Epidermal melanocyte (primary cell): ENCODE results near the gene DRD2.
A peak's percentile ranks its signal among the peaks of the same experiment; 100 is the strongest.

Experiments
- DNase-seq: peaks from one replicate; pipeline ENCODE4 v3.0.0; 2011; ENCODE audit warnings: low spot score; ENCODE audit not compliant: insufficient read length

DRD2 gene

GRCh38 chr11:113484223-113484622, 9.0 kb upstream of the DRD2 start:
- DNase-seq, result no peak

- no peak for DNase-seq
These were observed 6.5 kb upstream of the DRD2 start for GRCh38 chr11:113481672-113482071.

GRCh38 chr11:113481226-113481625, 6.0 kb upstream of the DRD2 start:
- DNase-seq, result no peak

- DNase-seq, result no peak
These were observed 2.1 kb upstream of the DRD2 start for GRCh38 chr11:113477321-113477720.

- no peak for DNase-seq
These were observed 1.4 kb upstream of the DRD2 start for GRCh38 chr11:113476553-113476952.

GRCh38 chr11:113474362-113475159, 637 bp downstream of the DRD2 start:
- DNase-seq, result peak; percentile 85

DNA sequence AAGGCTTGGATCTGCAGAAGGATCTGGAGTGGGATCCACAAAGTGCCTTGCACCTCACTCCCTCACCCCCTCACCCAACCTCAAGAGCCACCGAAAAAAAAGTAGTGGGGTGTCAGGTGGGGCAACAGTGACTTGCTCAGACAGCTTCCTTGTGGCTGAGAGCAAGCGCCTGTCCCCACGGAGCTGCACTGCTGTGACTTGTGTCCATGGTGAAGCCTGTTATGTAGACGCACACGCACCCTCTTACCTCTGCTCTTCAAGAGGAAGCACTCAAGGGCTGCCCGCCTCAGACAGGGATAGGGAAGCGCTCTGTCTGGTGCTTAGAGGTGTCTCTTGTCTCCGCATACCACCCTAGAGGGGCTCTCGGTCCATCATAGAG, 1.2 kb downstream of the DRD2 start:
- DNase-seq, result no peak

DNA sequence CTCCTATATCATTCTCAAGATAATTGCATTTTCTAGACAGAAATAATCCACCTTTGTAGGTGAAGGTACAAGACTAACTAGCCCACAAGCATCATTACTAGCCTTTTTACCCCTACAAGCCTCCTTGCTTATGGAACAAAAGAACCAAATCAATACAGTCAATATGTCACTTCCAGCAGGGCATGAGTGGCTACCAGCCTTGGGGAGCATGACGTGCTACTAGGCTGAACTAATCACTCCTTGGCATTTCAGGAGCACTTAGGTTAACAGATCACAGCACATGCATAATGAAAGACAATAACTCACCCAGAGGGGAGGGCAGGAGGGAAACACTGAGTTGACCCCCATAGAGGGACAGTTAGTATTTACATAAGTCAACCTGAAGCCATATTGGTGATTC, 2.7 kb downstream of the DRD2 start:
- DNase-seq, result no peak

- no peak for DNase-seq
These were observed 5.0 kb downstream of the DRD2 start for GRCh38 chr11:113470233-113470632.

- no peak for DNase-seq
These were observed 6.4 kb downstream of the DRD2 start for GRCh38 chr11:113468726-113469345.

DNA sequence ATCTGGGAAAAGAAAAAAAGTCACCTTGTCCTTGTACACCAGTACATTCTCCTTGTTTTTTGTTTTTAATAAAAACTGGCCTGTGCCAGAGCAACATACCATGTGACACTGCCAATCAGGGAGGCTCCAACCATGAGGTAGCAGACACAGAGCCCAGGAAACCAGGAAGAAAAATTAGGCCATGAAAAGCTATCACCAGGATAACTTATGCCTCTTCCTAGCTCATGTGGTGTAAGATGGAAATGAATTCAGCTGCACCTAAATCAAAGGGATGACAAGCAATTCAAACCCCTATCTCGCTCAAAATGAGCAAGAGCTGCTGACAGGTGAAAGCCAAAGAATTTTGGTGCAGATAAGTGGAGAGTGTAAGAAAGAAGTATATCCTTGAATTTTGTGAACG, 7.7 kb downstream of the DRD2 start:
- DNase-seq, result no peak

DNA sequence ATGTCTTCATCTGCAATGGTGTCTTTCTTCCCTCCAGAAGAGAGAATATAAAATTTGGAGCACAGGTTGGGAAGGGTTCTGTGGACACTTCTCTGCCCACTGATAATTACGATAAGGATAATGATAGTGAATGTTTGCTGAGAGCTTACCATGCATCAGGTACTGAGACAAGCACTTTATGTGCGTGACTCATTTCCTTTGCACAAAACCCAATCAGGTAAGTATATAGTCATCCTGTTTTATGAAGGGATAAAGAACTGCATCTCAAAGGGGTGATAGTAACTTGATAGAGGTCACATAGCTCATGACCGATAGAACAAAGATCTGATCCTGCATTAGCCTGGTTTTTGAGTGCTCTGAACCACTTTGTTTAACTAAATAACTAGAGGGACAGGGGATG, 9.4 kb downstream of the DRD2 start:
- DNase-seq, result no peak

GRCh38 chr11:113464416-113464815, 10.8 kb downstream of the DRD2 start:
- no peak for DNase-seq

GRCh38 chr11:113462830-113463229, 12.4 kb downstream of the DRD2 start:
- no peak for DNase-seq

GRCh38 chr11:113461639-113462038, 13.6 kb downstream of the DRD2 start:
- DNase-seq, result no peak

- no peak for DNase-seq
These were observed 14.7 kb downstream of the DRD2 start for GRCh38 chr11:113460469-113460868.

- DNase-seq, result no peak
These were observed 17.0 kb downstream of the DRD2 start for GRCh38 chr11:113458189-113458588.

DNA sequence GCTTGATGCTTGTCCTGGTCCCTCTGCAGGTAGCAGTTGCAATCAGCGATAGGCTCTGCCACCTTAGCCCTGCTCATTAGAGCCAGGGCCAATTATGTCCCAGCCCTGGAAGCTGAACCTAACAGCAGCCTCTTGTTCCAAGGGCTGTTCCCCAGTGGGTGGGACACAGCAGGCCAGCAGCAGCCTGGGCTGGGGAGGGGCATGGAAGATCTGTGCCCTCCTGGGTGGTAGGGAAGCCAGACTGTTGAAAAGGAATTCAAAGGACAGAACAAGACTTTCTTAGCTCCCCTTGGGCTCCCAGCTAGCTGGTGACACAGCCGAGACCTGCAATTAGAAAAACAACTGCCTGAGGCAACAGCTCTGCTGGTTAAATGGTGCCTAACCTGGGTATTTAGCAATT, 17.4 kb downstream of the DRD2 start:
- DNase-seq, result no peak

DNA sequence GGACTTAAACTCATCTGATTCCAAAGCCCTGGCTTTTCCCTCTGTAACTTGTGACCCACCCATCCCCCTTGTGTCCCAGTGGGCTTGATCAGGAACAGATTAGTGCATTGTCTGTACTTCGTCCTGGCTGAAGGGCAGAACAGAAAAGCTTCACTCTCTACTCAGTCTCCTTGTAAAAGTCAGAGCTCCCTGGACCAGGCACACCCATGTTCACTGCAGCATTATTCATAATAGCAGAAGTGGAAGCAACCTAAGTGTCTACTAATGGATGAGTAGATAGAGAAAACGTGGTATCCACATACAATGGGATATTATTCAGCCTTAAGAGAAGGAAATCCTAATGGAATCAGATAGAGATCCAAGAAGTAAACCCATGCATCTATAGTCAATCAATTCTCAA, 20.7 kb downstream of the DRD2 start:
- no peak for DNase-seq

DNA sequence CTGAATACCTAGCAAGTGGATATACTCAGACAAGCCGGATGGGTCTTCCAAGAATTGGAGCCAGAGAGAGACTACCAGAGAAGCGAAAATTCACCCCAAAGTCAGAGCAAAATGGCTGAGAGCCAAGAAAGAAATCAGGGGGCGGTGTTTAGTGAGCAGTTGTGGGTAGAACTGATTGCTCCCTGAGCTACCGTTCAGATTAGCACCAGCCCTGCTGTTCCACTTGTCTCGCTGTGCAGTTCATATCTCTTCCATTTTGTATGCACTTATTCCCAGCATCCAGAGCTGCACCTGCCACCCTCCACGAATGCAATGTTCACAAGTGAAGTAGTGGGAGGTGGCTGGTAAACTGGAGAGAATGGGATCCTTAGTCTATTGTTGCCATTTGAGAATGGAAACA, 25.5 kb downstream of the DRD2 start:
- no peak for DNase-seq

- DNase-seq, result no peak
These were observed 26.9 kb downstream of the DRD2 start for GRCh38 chr11:113448316-113448677.

DNA sequence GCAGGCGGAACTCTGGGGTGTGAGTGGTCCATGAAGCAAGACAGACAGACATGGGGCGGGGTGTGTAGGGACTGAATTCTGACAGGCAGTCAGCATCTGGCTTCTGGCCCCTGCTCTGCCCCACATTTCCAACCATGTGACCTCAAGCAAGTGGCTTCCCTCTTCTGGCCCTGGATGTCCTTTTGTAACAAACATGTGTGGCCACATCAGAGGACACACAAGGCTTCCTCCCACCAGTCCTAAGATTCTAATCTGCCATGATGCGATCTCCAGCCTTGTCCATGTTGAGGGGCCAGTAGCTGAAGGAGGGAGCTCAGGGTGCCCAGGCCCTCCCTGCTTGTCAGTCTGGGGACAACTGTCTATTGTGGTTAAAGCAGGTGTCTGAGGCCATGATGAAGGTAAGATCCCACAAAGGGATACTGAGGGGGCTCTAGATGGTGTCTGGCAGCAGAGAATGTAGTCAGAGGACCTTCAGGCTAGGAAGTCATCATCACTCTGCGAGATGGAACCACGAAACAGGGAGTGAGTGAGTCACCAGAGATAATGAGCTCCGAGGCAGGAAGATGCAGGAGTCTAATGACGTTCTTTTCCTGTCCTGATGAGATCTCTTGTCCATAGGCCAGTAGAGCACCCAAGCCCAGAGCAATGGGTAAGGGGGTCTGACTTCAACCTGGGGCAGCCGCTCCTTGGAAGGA, 27.4 kb downstream of the DRD2 start:
- no peak for DNase-seq

DNA sequence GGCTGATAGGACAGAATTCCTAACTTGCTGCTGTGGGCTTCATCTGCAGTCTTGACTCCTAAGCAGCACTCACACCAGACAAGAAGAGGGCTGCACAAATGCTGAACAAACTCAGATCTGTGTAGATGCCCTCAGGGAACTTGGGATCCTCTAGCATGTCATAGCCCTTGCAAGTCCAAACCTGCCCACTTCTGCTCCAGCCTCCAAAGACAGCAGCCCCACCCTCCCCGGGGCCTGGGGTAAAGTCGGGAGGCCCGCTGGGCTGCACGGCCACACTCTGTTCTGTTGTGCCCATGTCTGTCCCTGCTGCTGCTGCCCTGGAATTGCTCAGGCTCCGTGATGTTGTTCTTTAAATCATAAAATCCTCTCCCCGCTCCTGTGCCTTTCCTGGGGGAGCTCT, 28.3 kb downstream of the DRD2 start:
- no peak for DNase-seq
